Measurements from ENCODE around the gene KLHDC8B.
A peak's percentile ranks its signal among the peaks of the same experiment; 100 is the strongest.

Gene KLHDC8B

DNA sequence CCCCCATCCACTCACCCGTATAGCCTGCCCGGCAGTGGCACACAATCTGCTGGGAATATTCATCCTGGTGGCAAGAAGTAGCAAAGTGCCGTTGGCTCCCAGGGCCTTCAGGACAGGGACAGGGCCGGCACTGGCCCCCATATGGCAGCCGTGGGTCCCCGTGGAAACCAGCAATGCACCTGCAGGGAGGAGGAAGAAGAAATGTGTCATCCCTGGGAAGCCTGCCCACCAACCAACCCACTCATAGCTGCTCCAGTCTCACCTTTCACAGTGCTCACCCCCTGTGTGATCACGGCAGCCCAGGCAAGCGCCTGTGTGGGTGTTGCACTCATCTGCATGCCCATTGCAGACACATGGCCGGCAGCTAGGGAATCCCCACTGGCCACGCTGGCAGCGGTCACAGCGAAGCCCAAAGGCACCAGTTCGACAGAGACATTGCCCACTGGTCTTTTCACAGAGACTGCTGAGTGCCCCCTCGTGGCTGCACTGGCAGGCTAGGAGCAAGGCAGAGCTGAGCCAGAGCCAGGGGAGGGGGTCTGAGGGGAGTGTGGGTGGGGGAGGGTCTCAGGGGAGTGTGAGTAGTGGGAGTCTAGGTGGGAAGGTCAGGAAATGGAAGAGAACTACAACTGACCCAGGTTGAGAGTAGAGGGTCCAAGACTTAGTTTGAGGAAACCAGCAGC, 46.3 kb upstream of the KLHDC8B start:
- DNase-seq (ENCODE audit: low spot score): no peak
- TF ChIP-seq CTCF (IDR thresholded peaks at IDR 0.05; ENCODE audit: extremely low read depth, insufficient read depth, missing control alignments): peak; percentile 54
- in situ Hi-C loops (cut with MboI; ENCODE audit: low pct_unique_long_range_greater_than_20kb, low sequenced_read_pairs, unreplicated experiment): no loop called here

DNA sequence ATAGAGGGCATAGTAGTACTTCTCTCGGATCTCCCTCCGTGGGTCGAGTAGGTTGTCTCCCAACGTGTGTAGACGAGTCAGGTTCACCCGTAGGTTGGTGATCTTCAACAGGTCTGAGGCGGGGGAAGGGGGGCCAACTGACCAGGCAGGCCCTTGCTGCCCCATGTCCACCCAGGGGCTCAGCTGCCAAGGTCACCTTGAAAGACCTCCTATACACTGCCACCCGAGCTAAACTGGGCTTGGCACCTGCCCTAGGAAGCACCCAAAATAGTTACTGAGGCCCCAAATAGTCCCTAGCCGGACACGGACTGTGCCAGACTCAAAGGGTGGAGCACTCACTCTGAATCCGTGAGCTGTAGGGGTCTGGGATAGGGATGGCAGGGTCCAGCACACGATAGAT, 40.4 kb upstream of the KLHDC8B start:
- no peak for TF ChIP-seq CTCF (IDR thresholded peaks at IDR 0.05; ENCODE audit: extremely low read depth, insufficient read depth, missing control alignments)
- DNase-seq (ENCODE audit: low spot score): no peak
- in situ Hi-C loops (cut with MboI; ENCODE audit: low pct_unique_long_range_greater_than_20kb, low sequenced_read_pairs, unreplicated experiment): no loop called here

DNA sequence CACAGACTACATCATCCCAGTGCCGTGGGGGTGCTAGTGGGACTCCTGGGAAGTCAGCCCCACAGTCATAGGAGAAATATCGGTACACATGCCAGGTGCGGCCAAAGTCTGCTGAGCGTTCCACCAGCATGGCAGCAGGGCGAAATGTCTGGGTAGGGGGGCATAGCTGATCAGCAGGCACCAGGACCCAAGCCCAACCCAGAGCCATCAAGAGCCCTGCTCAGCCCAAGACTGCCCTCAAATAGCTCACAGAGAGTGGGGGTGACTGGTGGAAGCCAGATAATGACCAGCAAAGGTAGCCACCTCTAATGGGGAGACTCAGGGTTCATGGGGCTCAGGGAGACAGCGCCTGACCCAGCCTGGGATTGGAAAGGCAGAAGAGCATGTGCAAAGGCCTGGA, 39.8 kb upstream of the KLHDC8B start:
- no peak for TF ChIP-seq CTCF (IDR thresholded peaks at IDR 0.05; ENCODE audit: extremely low read depth, insufficient read depth, missing control alignments)
- in situ Hi-C loops (cut with MboI; ENCODE audit: low pct_unique_long_range_greater_than_20kb, low sequenced_read_pairs, unreplicated experiment): no loop called here
- DNase-seq (ENCODE audit: low spot score): no peak

DNA sequence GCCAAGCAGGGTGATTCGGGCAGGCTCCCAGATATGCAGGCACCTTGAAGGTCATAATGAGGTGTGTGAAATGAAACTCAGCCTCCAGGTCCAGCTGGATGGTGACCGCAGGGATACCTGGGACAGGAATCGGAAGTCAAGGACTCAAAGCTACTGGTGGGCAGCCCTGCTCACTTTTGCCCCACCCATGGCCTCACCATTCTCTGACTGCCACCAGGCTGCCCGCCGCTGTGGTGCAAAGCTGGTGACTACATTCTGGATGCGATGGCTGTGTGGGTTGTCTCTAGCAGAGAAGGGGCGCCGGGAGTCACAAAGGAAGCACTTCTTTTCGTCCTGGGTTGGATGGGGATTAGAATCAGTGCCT, 39.3 kb upstream of the KLHDC8B start:
- DNase-seq (ENCODE audit: low spot score): no peak
- in situ Hi-C loops (cut with MboI; ENCODE audit: low pct_unique_long_range_greater_than_20kb, low sequenced_read_pairs, unreplicated experiment): no loop called here
- TF ChIP-seq CTCF (IDR thresholded peaks at IDR 0.05; ENCODE audit: extremely low read depth, insufficient read depth, missing control alignments): no peak

GRCh38 chr3:49132437-49133225, 38.8 kb upstream of the KLHDC8B start, which contains the start of gene LAMB2:
Gene LAMB2 (minus strand): TSS chr3:49133050. CDS start chr3:49132867, 183 bp downstream.
- TF ChIP-seq CTCF (IDR thresholded peaks at IDR 0.05; ENCODE audit: extremely low read depth, insufficient read depth, missing control alignments): no peak
- in situ Hi-C loops (cut with MboI; ENCODE audit: low pct_unique_long_range_greater_than_20kb, low sequenced_read_pairs, unreplicated experiment): no loop called here
- no peak for DNase-seq (ENCODE audit: low spot score)

- in situ Hi-C loops (cut with MboI; ENCODE audit: low pct_unique_long_range_greater_than_20kb, low sequenced_read_pairs, unreplicated experiment): no loop called here
Measured at GRCh38 chr3:49133226-49133951, 38.0 kb upstream of the KLHDC8B start.

More at GRCh38 chr3:49133226-49133951, 38.0 kb upstream of the KLHDC8B start:
- TF ChIP-seq CTCF (IDR thresholded peaks at IDR 0.05; ENCODE audit: extremely low read depth, insufficient read depth, missing control alignments): no peak
- DNase-seq (ENCODE audit: low spot score): no peak
